Hepatocyte (in vitro differentiated cells): Measurements from ENCODE around the gene RAPGEFL1. TPM values are rescaled to one million over a fixed set of nuclear protein-coding genes. Genes with fewer than 3 reads are reported as not detected.

ENCODE experiments used
- microRNA-seq: library from miRNA; unstranded; fragments of <30 nt; microRNA quantifications from one replicate; pipeline ENCODE4, GENCODE V29; 2017
- polyA plus RNA-seq: library from polyadenylated mRNA; unstranded; fragments of >200 nt; fragmentation: Nextera tagmentation; extraction: Ambion mirVana; gene quantifications from 2 replicates; pipeline ENCODE4 v1.2.1, GENCODE V29; 2016
- small RNA-seq: library from RNA; depleted of rRNA; stranded (forward); fragments of <200 nt; gene quantifications from one replicate; pipeline ENCODE3, GENCODE V24; 2014
- total RNA-seq: library from RNA; depleted of rRNA; stranded (reverse); fragments of >200 nt; gene quantifications from 2 replicates; pipeline ENCODE4 v1.2.3, GENCODE V29; 2014

Gene RAPGEFL1
- total and polyA plus RNA-seq, 2 experiments from 2014 or later = 4.2 to 4.9 TPM

Small RNAs within 50 kb of the gene (microRNA-seq; reads per million reads assigned to microRNA genes)
- 3.1 reads per million for gene MIR6866
- gene MIR6867 = not detected

Small RNAs within 50 kb of the gene (small RNA-seq; reads per million reads assigned to genes)
- not detected for gene MIR6867

Other genes with a start within 250 kb of the RAPGEFL1 start
- gene ORMDL3, start 249.9 kb upstream of the RAPGEFL1 start, total RNA-seq = 52.8 and 73.3 TPM in 2 replicates
- 33.3 and 56.4 TPM in 2 replicates for gene ORMDL3, start 249.9 kb upstream of the RAPGEFL1 start, polyA plus RNA-seq
- 0.57 TPM in 1 of 2 replicates, not detected in the other for gene LRRC3C, start 249.7 kb upstream of the RAPGEFL1 start, total RNA-seq
- gene LRRC3C, start 249.7 kb upstream of the RAPGEFL1 start, polyA plus RNA-seq = not detected in 2 replicates
- 0.08 TPM in 1 of 2 replicates, not detected in the other for gene GSDMA, start 214.5 kb upstream of the RAPGEFL1 start, total RNA-seq
- 0.08 and 0.21 TPM in 2 replicates for gene GSDMA, start 214.5 kb upstream of the RAPGEFL1 start, polyA plus RNA-seq
- gene PSMD3, start 196.7 kb upstream of the RAPGEFL1 start, total RNA-seq = 71.9 and 92.1 TPM in 2 replicates
- 114 and 124 TPM in 2 replicates for gene PSMD3, start 196.7 kb upstream of the RAPGEFL1 start, polyA plus RNA-seq
- 0.12 TPM in 1 of 2 replicates, not detected in the other for gene CSF3, start 162.0 kb upstream of the RAPGEFL1 start, total RNA-seq
- gene CSF3, start 162.0 kb upstream of the RAPGEFL1 start, polyA plus RNA-seq = 0.36 TPM in 1 of 2 replicates, not detected in the other
- gene MED24, start 123.1 kb upstream of the RAPGEFL1 start, total RNA-seq = 55.7 and 66.8 TPM in 2 replicates
- 69.8 and 69.9 TPM in 2 replicates for gene MED24, start 123.1 kb upstream of the RAPGEFL1 start, polyA plus RNA-seq
- 35.3 and 40.2 TPM in 2 replicates for gene THRA, start 114.5 kb upstream of the RAPGEFL1 start, total RNA-seq
- gene THRA, start 114.5 kb upstream of the RAPGEFL1 start, polyA plus RNA-seq = 20.7 and 22.5 TPM in 2 replicates
- gene NR1D1, start 76.9 kb upstream of the RAPGEFL1 start, total RNA-seq = 2.3 and 3.0 TPM in 2 replicates
- 6.9 and 7.1 TPM in 2 replicates for gene NR1D1, start 76.9 kb upstream of the RAPGEFL1 start, polyA plus RNA-seq
- gene MSL1, start 55.5 kb upstream of the RAPGEFL1 start, total RNA-seq = 71.9 and 81.6 TPM in 2 replicates
- 26.7 and 31.4 TPM in 2 replicates for gene MSL1, start 55.5 kb upstream of the RAPGEFL1 start, polyA plus RNA-seq
- gene CASC3, start 36.9 kb upstream of the RAPGEFL1 start, total RNA-seq = 26.7 and 30.2 TPM in 2 replicates
- gene CASC3, start 36.9 kb upstream of the RAPGEFL1 start, polyA plus RNA-seq = 33.0 and 37.5 TPM in 2 replicates
- gene WIPF2, start 41.8 kb downstream of the RAPGEFL1 start, total RNA-seq = 10.3 and 12.6 TPM in 2 replicates
- gene WIPF2, start 41.8 kb downstream of the RAPGEFL1 start, polyA plus RNA-seq = 23.8 and 24.2 TPM in 2 replicates
- gene CDC6, start 110.4 kb downstream of the RAPGEFL1 start, total RNA-seq = 5.8 and 8.6 TPM in 2 replicates
- gene CDC6, start 110.4 kb downstream of the RAPGEFL1 start, polyA plus RNA-seq = 5.1 and 7.5 TPM in 2 replicates
- 19.2 and 30.0 TPM in 2 replicates for gene RARA, start 131.7 kb downstream of the RAPGEFL1 start, total RNA-seq
- gene RARA, start 131.7 kb downstream of the RAPGEFL1 start, polyA plus RNA-seq = 33.1 and 34.4 TPM in 2 replicates
- 0.47 TPM in 1 of 2 replicates, not detected in the other for gene GJD3, start 187.3 kb downstream of the RAPGEFL1 start, total RNA-seq
- 3.3 and 3.8 TPM in 2 replicates for gene GJD3, start 187.3 kb downstream of the RAPGEFL1 start, polyA plus RNA-seq
- gene TOP2A, start 240.4 kb downstream of the RAPGEFL1 start, total RNA-seq = 36.9 and 37.4 TPM in 2 replicates
- 19.3 and 21.3 TPM in 2 replicates for gene TOP2A, start 240.4 kb downstream of the RAPGEFL1 start, polyA plus RNA-seq